ENCODE data around the gene KIFC3. TPM values are rescaled to one million over a fixed set of nuclear protein-coding genes. Genes with fewer than 3 reads are reported as not detected.

KIFC3 gene
- total and polyA plus RNA-seq, 2 of the 8 experiments (the other 6 are each of a cell fraction or from before 2014, with no cell fraction given): 2.1 to 7.1 TPM

- H2AFZ ChIP-seq (ENCODE audit: low read length): peak overlapping the region; percentile 60; the same call in 1 of the 2 replicates
- peak overlapping the region in 1 of 2 experiments; percentile 26; a peak in 1 of 4 replicates for H3K4me2 ChIP-seq (ENCODE audit: insufficient read depth in 1 of 2, low read depth in 2 of 2, low read length in 2 of 2)
- peak in 1 of 2 experiments; percentile 72 for DNase-seq (ENCODE audit: low read depth in 1 of 2, low spot score in 2 of 2)
- TF ChIP-seq RAD21 (IDR thresholded peaks at IDR 0.05 in 1 of 2, conservative IDR thresholded peaks at IDR 0.05 in 1 of 2; ENCODE audit: low read depth in 2 of 2, low read length in 2 of 2): peak; percentile 34 to 64; a peak in 3 of 4 replicates
- no peak for TF ChIP-seq SUZ12 (IDR thresholded peaks at IDR 0.05; ENCODE audit: low read length)
- TF ChIP-seq SP2 (IDR thresholded peaks at IDR 0.05; ENCODE audit: low read length): no peak
- TF ChIP-seq JUND (IDR thresholded peaks at IDR 0.05; ENCODE audit: low read length): no peak
- no peak for TF ChIP-seq ATF2 (IDR thresholded peaks at IDR 0.05; ENCODE audit: low read length)
- TF ChIP-seq CEBPB (IDR thresholded peaks at IDR 0.05; ENCODE audit: low read depth, low read length): no peak
- TF ChIP-seq TBP (IDR thresholded peaks at IDR 0.05; ENCODE audit: low read depth, low read length): no peak
- TF ChIP-seq YY1 (IDR thresholded peaks at IDR 0.05; ENCODE audit: low read depth, low read length): peak; percentile 82
- TF ChIP-seq BRCA1 (IDR thresholded peaks at IDR 0.05; ENCODE audit: low read depth, low read length): no peak
- TF ChIP-seq HDAC6 (IDR thresholded peaks at IDR 0.05; ENCODE audit: low read depth, low read length): no peak
- 0 out of 2 replicates have a peak, but pooled peaks have one; percentile 21 for TF ChIP-seq E2F6 (IDR thresholded peaks at IDR 0.05)
Observed at GRCh38 chr16:57795431-57795878, 6.8 kb downstream of the KIFC3 start.

More at GRCh38 chr16:57795431-57795878, 6.8 kb downstream of the KIFC3 start:
- no peak overlapping the region for H3K9ac ChIP-seq (replicated peaks in 1 of 4; ENCODE audit: extremely low read depth in 1 of 4, low read depth in 3 of 4, low read length in 3 of 4)
- H3K27me3 ChIP-seq (replicated peaks in 1 of 4; ENCODE audit: control insufficient read depth in 3 of 4, extremely low read depth in 1 of 4, insufficient read depth in 3 of 4, low read length in 3 of 4): peaks cover 0 to 17% (median 14%) of the 10 kb centered on the region in 4 experiments; a peak in 6 of 7 replicates
- no peak overlapping the region for H3K23ac ChIP-seq (ENCODE audit: insufficient read length)
- H2BK120ac ChIP-seq (replicated peaks; ENCODE audit: low read depth, low read length): no peak overlapping the region
- no peak overlapping the region for H2BK20ac ChIP-seq (ENCODE audit: low read length)
- H3K27ac ChIP-seq (ENCODE audit: low read depth, low read length): no peak overlapping the region
- H2BK12ac ChIP-seq (ENCODE audit: low read depth, low read length): peak overlapping the region; percentile 77; the same call in 1 of the 2 replicates
- H4K91ac ChIP-seq (replicated peaks; ENCODE audit: insufficient read length, low read length): peak overlapping the region; percentile 68
- no peak overlapping the region for H3K4me3 ChIP-seq (ENCODE audit: extremely low read depth in 1 of 4, insufficient read depth in 2 of 4, low read depth in 3 of 4, low read length in 4 of 4)
- H3K4me1 ChIP-seq (replicated peaks in 1 of 4; ENCODE audit: control insufficient read depth in 3 of 4, insufficient read depth in 4 of 4, low read length in 3 of 4): peaks cover 0 to 32% (median 17%) of the 10 kb centered on the region in 4 experiments; a peak in 6 of 7 replicates
- peak overlapping the region; percentile 9 for H3K4ac ChIP-seq (replicated peaks; ENCODE audit: insufficient read length, low read depth, low read length)
- no peaks in the 10 kb centered on the region for H3K36me3 ChIP-seq (ENCODE audit: control insufficient read depth in 2 of 4, insufficient read depth in 4 of 4, low read length in 3 of 4)
- no peak overlapping the region for H3K56ac ChIP-seq (replicated peaks; ENCODE audit: insufficient read length, low read depth, low read length)
- POLR2A ChIA-PET (ENCODE audit: partially characterized antibody): interaction anchor here (0.8 to 1.1 kb wide), 2 partner anchors 9 to 24 kb away, joined by 4 read pairs; no protein-coding TSS in a partner anchor
- no peak overlapping the region for H4K5ac ChIP-seq (ENCODE audit: insufficient read length, low read depth, low read length)
- no peak for FAIRE-seq
- no peaks in the 10 kb centered on the region; the same call in 1 of the 2 replicates for H3K79me1 ChIP-seq (ENCODE audit: low read depth, low read length)
- H2BK15ac ChIP-seq (ENCODE audit: low read length): no peak overlapping the region
- no peaks in the 10 kb centered on the region for H3K9me3 ChIP-seq (ENCODE audit: insufficient read depth in 2 of 2, low read depth in 1 of 2, low read length in 1 of 2)
- H3K23me2 ChIP-seq (ENCODE audit: low read depth, low read length): 0 out of 2 replicates have a peak, but pooled peaks cover 2% of the 10 kb centered on the region
- no peaks in the 10 kb centered on the region for H4K20me1 ChIP-seq (replicated peaks in 1 of 2; ENCODE audit: control insufficient read depth in 1 of 2, insufficient read depth in 2 of 2, low read length in 2 of 2)
- no peak overlapping the region for H2BK5ac ChIP-seq (ENCODE audit: low read depth, low read length)
- H3K79me2 ChIP-seq (ENCODE audit: control insufficient read depth in 1 of 2, insufficient read depth in 2 of 2, low read length in 2 of 2): no peaks in the 10 kb centered on the region
- CTCF ChIA-PET (ENCODE audit: partially characterized antibody): interaction anchor here (0.5 to 15.2 kb wide), 39 partner anchors 9 to 378 kb away, joined by 3 to 279 read pairs (median 5); a partner anchor contains a TSS
- 44% methylated on average over 9 of the region's 9 CpGs; no CpG with 5 or more reads in 1 of the 2 experiments for WGBS, 2 experiments (ENCODE audit: extremely low coverage in 1 of 2, insufficient coverage in 1 of 2, insufficient read length in 1 of 2, insufficient replicate concordance in 2 of 2, low coverage in 1 of 2, low lambda C conversion rate in 2 of 2, missing lambda C conversion rate in 1 of 2)
- 0 out of 2 replicates have a peak overlapping the region, but pooled peaks have one; percentile 4 for H3K18ac ChIP-seq (ENCODE audit: extremely low read depth, low read length)
- H2AK5ac ChIP-seq (ENCODE audit: low read depth, low read length): no peak overlapping the region
- peak overlapping the region; percentile 7; the same call in 1 of the 2 replicates for H4K8ac ChIP-seq (ENCODE audit: extremely low read depth, insufficient read depth, low read length)
- H3K14ac ChIP-seq (ENCODE audit: insufficient read length): no peak overlapping the region
